ENCODE results near the gene KLHDC8B.

The KLHDC8B gene

GRCh38 chr3:49124991-49125670 is 46.3 kb upstream of the KLHDC8B start:
- Histone ChIP-seq H3K27ac (ENCODE audit: low read length) (no peak overlapping the region), H4K20me1 (ENCODE audit: insufficient read depth, low read length) (no peaks in the 10 kb centered on the region), H3K36me3 (replicated peaks; ENCODE audit: insufficient read depth, low read length) (no peaks in the 10 kb centered on the region), H3K4me1 (ENCODE audit: low read length) (no peaks in the 10 kb centered on the region), H3K4me2 (ENCODE audit: low read depth, low read length) (no peak overlapping the region), H3K9ac (ENCODE audit: low read length) (no peak overlapping the region), H3K4me3 (ENCODE audit: low read length) (no peak overlapping the region), H3K79me2 (ENCODE audit: low read length) (peaks cover 3% of the 10 kb centered on the region), H3K9me3 (replicated peaks; ENCODE audit: insufficient read depth, low read length) (no peaks in the 10 kb centered on the region), H3K9me2 (replicated peaks; ENCODE audit: insufficient read depth, low read length) (no peaks in the 10 kb centered on the region), H3K27me3 (replicated peaks; ENCODE audit: insufficient read depth, low read length) (peaks cover 3% of the 10 kb centered on the region; the same call in 1 of the 2 replicates), H3F3A (ENCODE audit: insufficient read depth, low read length) (peaks cover 12% of the 10 kb centered on the region), H2AFZ (ENCODE audit: low read length) (no peak overlapping the region)
- no peak for DNase-seq
- TF ChIP-seq CTCF (IDR thresholded peaks at IDR 0.05; ENCODE audit: low read length) (peak; percentile 21), EZH2phosphoT487 (IDR thresholded peaks at IDR 0.05; ENCODE audit: low read length) (no peak)

GRCh38 chr3:49131040-49131439 is 40.4 kb upstream of the KLHDC8B start:
- no peak overlapping the region for H3K4me2 ChIP-seq (ENCODE audit: low read depth, low read length)
- H3K36me3 ChIP-seq (replicated peaks; ENCODE audit: insufficient read depth, low read length): no peaks in the 10 kb centered on the region
- H3K4me1 ChIP-seq (ENCODE audit: low read length): no peaks in the 10 kb centered on the region
- no peak for DNase-seq
- no peaks in the 10 kb centered on the region for H3K79me2 ChIP-seq (ENCODE audit: low read length)
- no peaks in the 10 kb centered on the region for H4K20me1 ChIP-seq (ENCODE audit: insufficient read depth, low read length)
- no peak overlapping the region for H2AFZ ChIP-seq (ENCODE audit: low read length)
- H3K4me3 ChIP-seq (ENCODE audit: low read length): no peak overlapping the region
- TF ChIP-seq CTCF (IDR thresholded peaks at IDR 0.05; ENCODE audit: low read length) (no peak), EZH2phosphoT487 (IDR thresholded peaks at IDR 0.05; ENCODE audit: low read length) (no peak), EZH2 (optimal IDR thresholded peaks at IDR 0.05; ENCODE audit: low read depth, low read length) (no peak)
- H3F3A ChIP-seq (ENCODE audit: insufficient read depth, low read length): no peaks in the 10 kb centered on the region
- H3K9me2 ChIP-seq (replicated peaks; ENCODE audit: insufficient read depth, low read length): no peaks in the 10 kb centered on the region
- no peak overlapping the region for H3K27ac ChIP-seq (ENCODE audit: low read length)
- no peaks in the 10 kb centered on the region for H3K27me3 ChIP-seq (replicated peaks; ENCODE audit: insufficient read depth, low read length)
- H3K9ac ChIP-seq (ENCODE audit: low read length): no peak overlapping the region
- H3K9me3 ChIP-seq (replicated peaks; ENCODE audit: insufficient read depth, low read length): no peaks in the 10 kb centered on the region

- no peaks in the 10 kb centered on the region for H3K36me3 ChIP-seq (replicated peaks; ENCODE audit: insufficient read depth, low read length)
- no peak overlapping the region for H3K9ac ChIP-seq (ENCODE audit: low read length)
- H3F3A ChIP-seq (ENCODE audit: insufficient read depth, low read length): no peaks in the 10 kb centered on the region
- no peaks in the 10 kb centered on the region for H3K27me3 ChIP-seq (replicated peaks; ENCODE audit: insufficient read depth, low read length)
- no peak for DNase-seq
- no peak overlapping the region for H2AFZ ChIP-seq (ENCODE audit: low read length)
- no peaks in the 10 kb centered on the region for H3K9me3 ChIP-seq (replicated peaks; ENCODE audit: insufficient read depth, low read length)
- no peak overlapping the region for H3K27ac ChIP-seq (ENCODE audit: low read length)
- no peaks in the 10 kb centered on the region for H3K79me2 ChIP-seq (ENCODE audit: low read length)
- H3K4me3 ChIP-seq (ENCODE audit: low read length): no peak overlapping the region
- no peaks in the 10 kb centered on the region for H3K4me1 ChIP-seq (ENCODE audit: low read length)
- TF ChIP-seq EZH2phosphoT487 (IDR thresholded peaks at IDR 0.05; ENCODE audit: low read length) (no peak), CTCF (IDR thresholded peaks at IDR 0.05; ENCODE audit: low read length) (no peak), EZH2 (optimal IDR thresholded peaks at IDR 0.05; ENCODE audit: low read depth, low read length) (no peak)
- no peak overlapping the region for H3K4me2 ChIP-seq (ENCODE audit: low read depth, low read length)
- no peaks in the 10 kb centered on the region for H3K9me2 ChIP-seq (replicated peaks; ENCODE audit: insufficient read depth, low read length)
- H4K20me1 ChIP-seq (ENCODE audit: insufficient read depth, low read length): no peaks in the 10 kb centered on the region
Observed at GRCh38 chr3:49131576-49131975, 39.8 kb upstream of the KLHDC8B start.

All from MM.1S (cell line).